Gastrocnemius medialis (tissue), 4 donors: ENCODE results near the gene RASSF10. TPM values are rescaled to one million over a fixed set of nuclear protein-coding genes. Genes with fewer than 3 reads are reported as not detected.

Experiments used
- ATAC-seq, 2 donors: fragments of 150-250 bp; one replicate each; pipeline ENCODE4 v1.9.1; 2016
- DNase-seq, 2 donors: peaks; one replicate each; pipeline ENCODE4 v3.0.0-alpha.2; 2019
- H3K27ac ChIP-seq, 4 donors: fragments of 200-600 bp; sonication (generic); 1 replicate in 1 of 4; 2 replicates in 3 of 4; pipeline ENCODE4 v1.5.1; 2016 to 2018; ENCODE audit warnings: mild to moderate bottlenecking in 2 of 4, moderate library complexity in 1 of 4
- H3K27me3 ChIP-seq, 3 donors: fragments of 200-600 bp; sonication (generic) in 2 of 3; 1 replicate in 1 of 3; 2 replicates in 2 of 3; pipeline versions ENCODE4 v1.5.1 to v1.6.0; 2016 to 2019; ENCODE audit warnings: mild to moderate bottlenecking in 1 of 3, moderate library complexity in 1 of 3
- H3K36me3 ChIP-seq, 2 donors: fragments of 200-600 bp; sonication (generic) in 1 of 2; one replicate each; pipeline ENCODE4 v1.5.1; 2017 to 2018
- H3K4me1 ChIP-seq, 2 donors: fragments of 200-600 bp; sonication (generic) in 1 of 2; one replicate each; pipeline ENCODE4 v1.5.1; 2016 to 2017; ENCODE audit warnings: mild to moderate bottlenecking in 2 of 2
- H3K4me3 ChIP-seq, 4 donors: fragments of 200-600 bp; sonication (generic) in 3 of 4; 1 replicate in 1 of 4; 2 replicates in 3 of 4; pipeline ENCODE4 v1.5.1; 2016 to 2019; ENCODE audit warnings: mild to moderate bottlenecking in 2 of 4
- H3K9me3 ChIP-seq, 3 donors: fragments of 200-600 bp; sonication (generic) in 2 of 3; 1 replicate in 1 of 3; 2 replicates in 2 of 3; pipeline ENCODE4 v1.5.1; 2016 to 2019
- POLR2A ChIP-seq, 2 donors: fragments of 450-650 bp; IDR thresholded peaks; one replicate each; pipeline ENCODE4 v1.6.1; 2017; ENCODE audit warnings: antibody characterized with exemption in 2 of 2, mild to moderate bottlenecking in 2 of 2, moderate library complexity in 2 of 2
- in situ Hi-C, 4 donors: fragments of 200-750 bp; cut with MboI; loops; one replicate each; pipeline versions ENCODE4 v1.15.0 to v1.8.0; 2017; ENCODE audit warnings: low sequenced_read_pairs in 4 of 4
- intact Hi-C: fragments of 100-400 bp; cut with DNase I; formaldehyde crosslinking; loops from one replicate; pipeline ENCODE4 v1.15.1; 2023; ENCODE audit warnings: low total_unique reads
- total RNA-seq, 4 donors: library from RNA; depleted of rRNA; stranded (reverse); fragments of >200 nt; gene quantifications; one replicate each; pipeline versions ENCODE4 v1.1.0 to v1.2.3, GENCODE V29; 2016
- TF ChIP-seq, protein P1 (sequence below), 5 experiments: fragments of 450-650 bp in 3 of 5; fragments of 200-600 bp in 2 of 5; sonication (generic) in 2 of 5; IDR thresholded peaks in 4 of 5; conservative IDR thresholded peaks in 1 of 5; 1 replicate in 4 of 5; 2 replicates in 1 of 5; pipeline ENCODE4 v1.5.1; 2016 to 2019; ENCODE audit warnings: antibody characterized with exemption in 5 of 5, mild to moderate bottlenecking in 3 of 5, moderate library complexity in 3 of 5

Gene RASSF10
- total RNA-seq, 4 donors from 2014 or later = 0.11 to 0.62 (median 0.25) TPM; not detected in 1

DNA sequence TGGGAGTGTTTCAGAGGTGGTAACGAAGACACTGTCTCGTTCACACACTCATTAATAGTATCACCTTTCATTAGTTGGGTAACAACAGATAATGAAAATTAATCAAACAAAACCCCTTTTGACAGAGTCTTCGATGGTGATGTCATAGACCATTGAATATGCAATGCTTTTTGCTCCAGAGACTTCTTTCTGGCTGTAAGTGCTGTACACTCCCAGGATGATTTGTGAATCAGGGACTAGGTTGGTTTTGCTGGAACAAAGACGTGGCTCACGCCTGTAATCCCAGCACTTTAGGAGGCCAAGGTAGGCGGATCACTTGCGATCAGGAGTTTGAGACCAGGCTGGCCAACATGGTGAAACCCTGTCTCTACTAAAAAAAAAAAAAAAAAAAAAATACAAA, 9.5 kb upstream of the RASSF10 start:
- Histone ChIP-seq H3K36me3 (no peaks in the 10 kb centered on the region), H3K9me3 (no peaks in the 10 kb centered on the region), H3K4me1 (no peaks in the 10 kb centered on the region), H3K27ac (no peak overlapping the region), H3K27me3 (peaks cover 0 to 5% (median 4%) of the 10 kb centered on the region in 3 donors), H3K4me3 (no peak overlapping the region)
- DNase-seq = no peak
- in situ Hi-C loops (no loop called here), intact Hi-C loops (no loop called here)
- TF ChIP-seq POLR2A (IDR thresholded peaks at IDR 0.05) = no peak
- TF ChIP-seq, protein P1, sequence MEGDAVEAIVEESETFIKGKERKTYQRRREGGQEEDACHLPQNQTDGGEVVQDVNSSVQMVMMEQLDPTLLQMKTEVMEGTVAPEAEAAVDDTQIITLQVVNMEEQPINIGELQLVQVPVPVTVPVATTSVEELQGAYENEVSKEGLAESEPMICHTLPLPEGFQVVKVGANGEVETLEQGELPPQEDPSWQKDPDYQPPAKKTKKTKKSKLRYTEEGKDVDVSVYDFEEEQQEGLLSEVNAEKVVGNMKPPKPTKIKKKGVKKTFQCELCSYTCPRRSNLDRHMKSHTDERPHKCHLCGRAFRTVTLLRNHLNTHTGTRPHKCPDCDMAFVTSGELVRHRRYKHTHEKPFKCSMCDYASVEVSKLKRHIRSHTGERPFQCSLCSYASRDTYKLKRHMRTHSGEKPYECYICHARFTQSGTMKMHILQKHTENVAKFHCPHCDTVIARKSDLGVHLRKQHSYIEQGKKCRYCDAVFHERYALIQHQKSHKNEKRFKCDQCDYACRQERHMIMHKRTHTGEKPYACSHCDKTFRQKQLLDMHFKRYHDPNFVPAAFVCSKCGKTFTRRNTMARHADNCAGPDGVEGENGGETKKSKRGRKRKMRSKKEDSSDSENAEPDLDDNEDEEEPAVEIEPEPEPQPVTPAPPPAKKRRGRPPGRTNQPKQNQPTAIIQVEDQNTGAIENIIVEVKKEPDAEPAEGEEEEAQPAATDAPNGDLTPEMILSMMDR (IDR thresholded peaks at IDR 0.05 in 4 of 5, conservative IDR thresholded peaks at IDR 0.05 in 1 of 5) = no peak
- ATAC-seq = no peak

DNA sequence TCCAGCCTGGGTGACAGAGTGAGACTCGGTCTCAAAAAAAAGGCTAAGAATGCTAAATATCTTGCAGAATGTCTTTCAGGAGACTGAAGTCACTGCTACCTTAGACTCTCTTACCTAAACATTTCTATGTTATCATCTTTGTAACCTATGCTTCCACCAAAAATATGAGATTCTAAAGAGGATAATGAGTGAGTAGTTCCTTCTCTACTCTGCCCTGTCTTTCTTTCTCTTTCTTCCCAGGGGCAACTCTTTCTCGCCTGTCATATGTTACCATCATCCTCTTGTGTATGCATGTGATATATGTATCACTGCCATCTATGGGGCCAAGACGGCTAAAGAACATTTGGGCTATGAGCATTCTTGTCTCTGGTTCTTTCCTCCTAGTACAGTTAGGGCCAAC, 9.0 kb upstream of the RASSF10 start:
- no peak for TF ChIP-seq POLR2A (IDR thresholded peaks at IDR 0.05)
- TF ChIP-seq, protein P1 (IDR thresholded peaks at IDR 0.05 in 4 of 5, conservative IDR thresholded peaks at IDR 0.05 in 1 of 5) = no peak
- Histone ChIP-seq H3K4me3 (no peak overlapping the region), H3K27ac (no peak overlapping the region), H3K36me3 (no peaks in the 10 kb centered on the region), H3K4me1 (no peaks in the 10 kb centered on the region), H3K27me3 (peaks cover 0 to 7% (median 4%) of the 10 kb centered on the region in 3 donors), H3K9me3 (no peaks in the 10 kb centered on the region)
- intact Hi-C loops (no loop called here), in situ Hi-C loops (no loop called here)
- DNase-seq (no peak), ATAC-seq (no peak)

DNA sequence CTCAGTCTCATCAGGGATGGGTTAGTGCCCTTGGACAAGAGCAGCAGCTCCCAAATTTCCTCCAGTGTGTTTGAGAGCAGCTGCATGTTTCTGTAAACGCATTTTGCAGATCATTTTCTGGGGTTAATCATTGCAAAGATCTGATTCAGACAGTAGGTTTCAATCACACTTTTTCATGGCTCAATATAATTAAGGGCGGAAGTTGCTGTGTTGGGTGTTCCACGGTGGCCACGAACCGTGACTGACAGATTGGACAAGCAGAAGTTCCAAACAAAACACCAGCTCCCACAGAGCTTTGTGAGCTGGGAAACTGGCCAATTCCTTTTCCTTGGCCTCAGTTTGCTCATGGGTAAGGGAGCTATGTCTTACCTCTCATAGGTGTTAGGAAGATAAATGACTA, 8.4 kb upstream of the RASSF10 start:
- in situ Hi-C loops = no loop called here
- H3K4me3 ChIP-seq = no peak overlapping the region
- no peaks in the 10 kb centered on the region for H3K36me3 ChIP-seq
- H3K9me3 ChIP-seq = no peaks in the 10 kb centered on the region
- H3K27ac ChIP-seq = no peak overlapping the region
- H3K4me1 ChIP-seq = no peaks in the 10 kb centered on the region
- TF ChIP-seq POLR2A (IDR thresholded peaks at IDR 0.05) = no peak
- TF ChIP-seq, protein P1 (IDR thresholded peaks at IDR 0.05 in 4 of 5, conservative IDR thresholded peaks at IDR 0.05 in 1 of 5) = no peak
- intact Hi-C loops = no loop called here
- ATAC-seq (no peak), DNase-seq (no peak)
- peaks cover 2 to 8% (median 4%) of the 10 kb centered on the region in 3 donors for H3K27me3 ChIP-seq

DNA sequence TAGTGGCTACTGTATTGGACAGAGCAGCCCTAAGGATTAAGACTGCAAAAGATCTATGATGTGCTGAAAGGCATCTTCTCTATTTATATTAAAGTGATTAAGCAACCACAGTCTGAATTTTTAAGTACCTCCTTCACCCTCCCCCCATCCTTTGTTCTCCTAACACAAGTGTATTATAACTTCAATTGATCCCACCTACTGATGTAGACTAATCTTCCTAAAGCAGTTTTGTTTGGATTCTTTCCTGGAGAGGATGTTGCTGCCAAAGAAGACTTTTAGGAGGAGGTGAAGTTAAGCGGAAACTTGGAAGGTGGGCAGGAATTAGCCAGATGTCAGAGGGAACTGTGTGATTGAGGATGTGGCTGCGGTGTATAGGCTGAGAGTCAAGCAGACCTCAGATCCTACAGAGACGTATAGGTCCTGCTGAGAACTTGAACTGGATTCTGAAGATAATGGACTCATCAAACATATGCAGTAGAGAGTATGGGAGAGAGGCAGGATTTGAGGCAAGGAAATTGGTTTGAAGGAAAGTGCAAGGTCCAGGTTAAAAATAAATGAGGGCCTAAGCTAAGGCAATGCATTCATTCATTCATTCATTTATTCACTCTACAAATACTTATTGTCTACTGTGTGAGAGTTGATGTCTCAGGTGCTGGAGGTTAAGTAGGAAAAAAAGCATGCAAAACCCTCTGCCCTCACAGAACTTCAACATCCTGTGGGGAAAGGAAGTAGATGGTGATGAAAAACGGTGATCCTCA, 5.2 kb upstream of the RASSF10 start:
- intact Hi-C loops (no loop called here), in situ Hi-C loops (no loop called here)
- Histone ChIP-seq H3K9me3 (no peaks in the 10 kb centered on the region), H3K36me3 (no peaks in the 10 kb centered on the region), H3K27ac (no peak overlapping the region), H3K4me1 (peaks cover 0 to 4% of the 10 kb centered on the region in 2 donors), H3K27me3 (peaks cover 18 to 36% (median 25%) of the 10 kb centered on the region in 3 donors), H3K4me3 (no peak overlapping the region)
- TF ChIP-seq, protein P1 (IDR thresholded peaks at IDR 0.05 in 4 of 5, conservative IDR thresholded peaks at IDR 0.05 in 1 of 5) = no peak
- no peak for TF ChIP-seq POLR2A (IDR thresholded peaks at IDR 0.05)
- no peak for ATAC-seq
- DNase-seq = no peak
